WERI-Rb-1 (cell line): ENCODE results near the gene ACOX3.

Source experiments
- DNase-seq: peaks from one replicate; pipeline ENCODE4 v3.0.0-alpha.2; 2020
- H3K27ac ChIP-seq: fragments of 250-450 bp; sonication (Bioruptor Pico); 2 replicates; pipeline ENCODE4 v1.5.1; 2020; ENCODE audit warnings: mild to moderate bottlenecking, moderate library complexity
- H3K27me3 ChIP-seq: fragments of 250-450 bp; sonication (Bioruptor Pico); 2 replicates; pipeline ENCODE4 v1.5.1; 2021; ENCODE audit warnings: mild to moderate bottlenecking, low read depth, moderate library complexity; ENCODE audit not compliant: insufficient read depth, severe bottlenecking
- H3K36me3 ChIP-seq: fragments of 250-450 bp; sonication (Bioruptor Pico); 2 replicates; pipeline ENCODE4 v1.5.1; 2020; ENCODE audit warnings: mild to moderate bottlenecking, moderate library complexity
- H3K4me3 ChIP-seq: 2 replicates; pipeline ENCODE4 v1.5.1; 2011; ENCODE audit warnings: low read depth, mild to moderate bottlenecking, control low read depth, low read length
- H3K9me3 ChIP-seq: fragments of 250-450 bp; sonication (Bioruptor Pico); 2 replicates; pipeline ENCODE4 v1.5.1; 2021; ENCODE audit warnings: mild to moderate bottlenecking, moderate library complexity; ENCODE audit not compliant: severe bottlenecking
- CTCF ChIP-seq: IDR thresholded peaks from 2 replicates; pipeline ENCODE4 v1.5.1; 2011; ENCODE audit warnings: low read depth, mild to moderate bottlenecking, control low read depth, inconsistent platforms, low read length

The ACOX3 gene

GRCh38 chr4:8473920-8474590 lies 33.5 kb upstream of the ACOX3 start:
- Histone ChIP-seq H3K27ac (no peak overlapping the region), H3K4me3 (no peak overlapping the region), H3K36me3 (peaks cover 33% of the 10 kb centered on the region), H3K27me3 (no peaks in the 10 kb centered on the region), H3K9me3 (no peaks in the 10 kb centered on the region)
- DNase-seq, result no peak
- TF ChIP-seq CTCF, result 0 out of 2 replicates have a peak, but pooled peaks have one; percentile 8

- Histone ChIP-seq H3K36me3 (peaks cover 40% of the 10 kb centered on the region), H3K27me3 (no peaks in the 10 kb centered on the region), H3K4me3 (no peak overlapping the region), H3K27ac (no peak overlapping the region), H3K9me3 (no peaks in the 10 kb centered on the region)
- TF ChIP-seq CTCF, result no peak
- no peak for DNase-seq
Measured at GRCh38 chr4:8473198-8473919, 32.8 kb upstream of the ACOX3 start.

- Histone ChIP-seq H3K27me3 (no peaks in the 10 kb centered on the region), H3K4me3 (no peak overlapping the region), H3K9me3 (no peaks in the 10 kb centered on the region), H3K36me3 (peaks cover 46% of the 10 kb centered on the region), H3K27ac (no peak overlapping the region)
- TF ChIP-seq CTCF, result no peak
- DNase-seq, result no peak
Measured at GRCh38 chr4:8472689-8473197, 32.2 kb upstream of the ACOX3 start.

GRCh38 chr4:8472158-8472688 lies 31.7 kb upstream of the ACOX3 start:
- Histone ChIP-seq H3K9me3 (no peaks in the 10 kb centered on the region), H3K4me3 (no peak overlapping the region), H3K27ac (no peak overlapping the region), H3K36me3 (peaks cover 51% of the 10 kb centered on the region), H3K27me3 (no peaks in the 10 kb centered on the region)
- TF ChIP-seq CTCF, result no peak
- no peak for DNase-seq

GRCh38 chr4:8471211-8471875 lies 30.8 kb upstream of the ACOX3 start:
- no peak for DNase-seq
- Histone ChIP-seq H3K27ac (no peak overlapping the region), H3K4me3 (no peak overlapping the region), H3K9me3 (no peaks in the 10 kb centered on the region), H3K36me3 (peaks cover 46% of the 10 kb centered on the region), H3K27me3 (no peaks in the 10 kb centered on the region)
- no peak for TF ChIP-seq CTCF
